Measurements from ENCODE around the gene SHISA2.
A peak's percentile ranks its signal among the peaks of the same experiment; 100 is the strongest.

SHISA2 gene

DNA sequence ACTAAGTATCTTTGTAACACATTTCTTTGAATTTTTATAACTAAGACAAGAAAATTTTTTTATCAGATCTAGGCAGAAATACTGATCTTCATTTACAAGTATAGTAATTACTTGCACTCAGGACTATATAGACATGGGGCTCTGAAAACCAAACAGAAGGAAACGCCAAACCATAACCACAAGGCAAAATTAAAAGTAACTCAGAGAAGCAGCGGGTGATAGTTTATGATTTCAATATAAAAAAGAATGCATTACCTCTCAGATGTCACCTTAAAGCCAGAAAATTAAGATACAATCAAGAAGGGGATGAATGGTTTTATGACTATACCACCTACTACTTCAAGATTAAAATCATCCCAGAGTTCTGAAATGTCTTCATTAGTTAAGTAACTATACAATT is 6.7 kb downstream of the SHISA2 start:
- TF ChIP-seq, protein P1, sequence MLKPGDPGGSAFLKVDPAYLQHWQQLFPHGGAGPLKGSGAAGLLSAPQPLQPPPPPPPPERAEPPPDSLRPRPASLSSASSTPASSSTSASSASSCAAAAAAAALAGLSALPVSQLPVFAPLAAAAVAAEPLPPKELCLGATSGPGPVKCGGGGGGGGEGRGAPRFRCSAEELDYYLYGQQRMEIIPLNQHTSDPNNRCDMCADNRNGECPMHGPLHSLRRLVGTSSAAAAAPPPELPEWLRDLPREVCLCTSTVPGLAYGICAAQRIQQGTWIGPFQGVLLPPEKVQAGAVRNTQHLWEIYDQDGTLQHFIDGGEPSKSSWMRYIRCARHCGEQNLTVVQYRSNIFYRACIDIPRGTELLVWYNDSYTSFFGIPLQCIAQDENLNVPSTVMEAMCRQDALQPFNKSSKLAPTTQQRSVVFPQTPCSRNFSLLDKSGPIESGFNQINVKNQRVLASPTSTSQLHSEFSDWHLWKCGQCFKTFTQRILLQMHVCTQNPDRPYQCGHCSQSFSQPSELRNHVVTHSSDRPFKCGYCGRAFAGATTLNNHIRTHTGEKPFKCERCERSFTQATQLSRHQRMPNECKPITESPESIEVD (tag by site-specific recombination; IDR thresholded peaks at IDR 0.05) = peak; percentile 44; the same call in 1 of the 2 replicates
- no peak for TF ChIP-seq SCRT1 (tag by site-specific recombination; IDR thresholded peaks at IDR 0.05; ENCODE audit: borderline replicate concordance)
- TF ChIP-seq KLF9 (tag by site-specific recombination; IDR thresholded peaks at IDR 0.05; ENCODE audit: low read depth) = no peak
- TF ChIP-seq ZNF404 (tag by site-specific recombination; IDR thresholded peaks at IDR 0.05) = no peak
- 0 out of 2 replicates have a peak, but pooled peaks have one; percentile 43 for TF ChIP-seq ZSCAN16 (tag by site-specific recombination; IDR thresholded peaks at IDR 0.05)
- TF ChIP-seq, protein P2, sequence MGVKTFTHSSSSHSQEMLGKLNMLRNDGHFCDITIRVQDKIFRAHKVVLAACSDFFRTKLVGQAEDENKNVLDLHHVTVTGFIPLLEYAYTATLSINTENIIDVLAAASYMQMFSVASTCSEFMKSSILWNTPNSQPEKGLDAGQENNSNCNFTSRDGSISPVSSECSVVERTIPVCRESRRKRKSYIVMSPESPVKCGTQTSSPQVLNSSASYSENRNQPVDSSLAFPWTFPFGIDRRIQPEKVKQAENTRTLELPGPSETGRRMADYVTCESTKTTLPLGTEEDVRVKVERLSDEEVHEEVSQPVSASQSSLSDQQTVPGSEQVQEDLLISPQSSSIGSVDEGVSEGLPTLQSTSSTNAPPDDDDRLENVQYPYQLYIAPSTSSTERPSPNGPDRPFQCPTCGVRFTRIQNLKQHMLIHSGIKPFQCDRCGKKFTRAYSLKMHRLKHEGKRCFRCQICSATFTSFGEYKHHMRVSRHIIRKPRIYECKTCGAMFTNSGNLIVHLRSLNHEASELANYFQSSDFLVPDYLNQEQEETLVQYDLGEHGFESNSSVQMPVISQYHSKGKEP (tag by site-specific recombination; IDR thresholded peaks at IDR 0.05) = no peak
- Histone ChIP-seq H3K4me3 (ENCODE audit: low read depth, low read length) (no peak overlapping the region), H3K27ac (ENCODE audit: extremely low read depth, low read depth, low read length) (no peak overlapping the region), H3K4me1 (ENCODE audit: control insufficient read depth, insufficient read depth, low read length) (no peaks in the 10 kb centered on the region), H3K36me3 (ENCODE audit: control insufficient read depth in 2 of 2, insufficient read depth in 1 of 2, low read length in 2 of 2) (peaks cover 0 to 26% of the 10 kb centered on the region in 2 experiments; a peak in 2 of 3 replicates), H3K9me3 (ENCODE audit: control insufficient read depth, insufficient read depth, low read depth, low read length) (no peaks in the 10 kb centered on the region)
- CTCF ChIA-PET = interaction anchor here (0.5 kb wide), 1 partner anchor 944 kb away, joined by 4 read pairs; no protein-coding TSS in a partner anchor
- POLR2A ChIA-PET = no interaction called here

DNA sequence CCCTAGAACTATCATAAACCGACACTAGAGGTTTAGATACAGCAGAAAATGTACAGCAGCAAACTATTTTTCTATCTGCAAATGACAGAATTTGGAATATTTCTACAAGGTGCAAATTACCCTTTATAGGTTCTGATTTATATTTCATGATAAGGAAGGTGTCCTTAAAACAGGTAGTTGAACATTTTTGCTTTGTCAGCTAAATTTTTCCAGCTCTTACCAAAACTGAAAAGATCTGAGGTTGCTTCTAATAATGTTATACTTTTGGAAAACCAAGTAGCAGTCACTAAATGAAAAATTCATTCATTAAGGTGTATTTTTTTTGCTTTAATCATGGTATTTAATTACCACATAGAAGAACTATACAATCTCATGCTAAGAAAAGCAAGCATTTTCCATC is 9.0 kb downstream of the SHISA2 start:
- POLR2A ChIA-PET = no interaction called here
- TF ChIP-seq, protein P3, sequence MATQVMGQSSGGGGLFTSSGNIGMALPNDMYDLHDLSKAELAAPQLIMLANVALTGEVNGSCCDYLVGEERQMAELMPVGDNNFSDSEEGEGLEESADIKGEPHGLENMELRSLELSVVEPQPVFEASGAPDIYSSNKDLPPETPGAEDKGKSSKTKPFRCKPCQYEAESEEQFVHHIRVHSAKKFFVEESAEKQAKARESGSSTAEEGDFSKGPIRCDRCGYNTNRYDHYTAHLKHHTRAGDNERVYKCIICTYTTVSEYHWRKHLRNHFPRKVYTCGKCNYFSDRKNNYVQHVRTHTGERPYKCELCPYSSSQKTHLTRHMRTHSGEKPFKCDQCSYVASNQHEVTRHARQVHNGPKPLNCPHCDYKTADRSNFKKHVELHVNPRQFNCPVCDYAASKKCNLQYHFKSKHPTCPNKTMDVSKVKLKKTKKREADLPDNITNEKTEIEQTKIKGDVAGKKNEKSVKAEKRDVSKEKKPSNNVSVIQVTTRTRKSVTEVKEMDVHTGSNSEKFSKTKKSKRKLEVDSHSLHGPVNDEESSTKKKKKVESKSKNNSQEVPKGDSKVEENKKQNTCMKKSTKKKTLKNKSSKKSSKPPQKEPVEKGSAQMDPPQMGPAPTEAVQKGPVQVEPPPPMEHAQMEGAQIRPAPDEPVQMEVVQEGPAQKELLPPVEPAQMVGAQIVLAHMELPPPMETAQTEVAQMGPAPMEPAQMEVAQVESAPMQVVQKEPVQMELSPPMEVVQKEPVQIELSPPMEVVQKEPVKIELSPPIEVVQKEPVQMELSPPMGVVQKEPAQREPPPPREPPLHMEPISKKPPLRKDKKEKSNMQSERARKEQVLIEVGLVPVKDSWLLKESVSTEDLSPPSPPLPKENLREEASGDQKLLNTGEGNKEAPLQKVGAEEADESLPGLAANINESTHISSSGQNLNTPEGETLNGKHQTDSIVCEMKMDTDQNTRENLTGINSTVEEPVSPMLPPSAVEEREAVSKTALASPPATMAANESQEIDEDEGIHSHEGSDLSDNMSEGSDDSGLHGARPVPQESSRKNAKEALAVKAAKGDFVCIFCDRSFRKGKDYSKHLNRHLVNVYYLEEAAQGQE (tag by site-specific recombination; IDR thresholded peaks at IDR 0.05) = no peak
- TF ChIP-seq ZNF19 (tag by site-specific recombination; IDR thresholded peaks at IDR 0.05; ENCODE audit: low read depth) (no peak), INSM2 (tag by site-specific recombination; IDR thresholded peaks at IDR 0.05) (no peak), TCF7L2 (IDR thresholded peaks at IDR 0.05; ENCODE audit: borderline replicate concordance, low read depth, low read length) (no peak), MYNN (tag by site-specific recombination; IDR thresholded peaks at IDR 0.05; ENCODE audit: borderline replicate concordance) (no peak), ZNF274 (IDR thresholded peaks at IDR 0.05; ENCODE audit: low read length) (no peak), ZNF274 (tag by site-specific recombination; IDR thresholded peaks at IDR 0.05; ENCODE audit: borderline replicate concordance) (no peak), ZNF335 (tag by site-specific recombination; conservative IDR thresholded peaks at IDR 0.05) (no peak), ZSCAN23 (tag by site-specific recombination; IDR thresholded peaks at IDR 0.05) (no peak), ZNF266 (tag by site-specific recombination; IDR thresholded peaks at IDR 0.05; ENCODE audit: low read depth) (no peak), EGR2 (tag by site-specific recombination; IDR thresholded peaks at IDR 0.05; ENCODE audit: low read depth) (no peak)
- TF ChIP-seq, protein P4, sequence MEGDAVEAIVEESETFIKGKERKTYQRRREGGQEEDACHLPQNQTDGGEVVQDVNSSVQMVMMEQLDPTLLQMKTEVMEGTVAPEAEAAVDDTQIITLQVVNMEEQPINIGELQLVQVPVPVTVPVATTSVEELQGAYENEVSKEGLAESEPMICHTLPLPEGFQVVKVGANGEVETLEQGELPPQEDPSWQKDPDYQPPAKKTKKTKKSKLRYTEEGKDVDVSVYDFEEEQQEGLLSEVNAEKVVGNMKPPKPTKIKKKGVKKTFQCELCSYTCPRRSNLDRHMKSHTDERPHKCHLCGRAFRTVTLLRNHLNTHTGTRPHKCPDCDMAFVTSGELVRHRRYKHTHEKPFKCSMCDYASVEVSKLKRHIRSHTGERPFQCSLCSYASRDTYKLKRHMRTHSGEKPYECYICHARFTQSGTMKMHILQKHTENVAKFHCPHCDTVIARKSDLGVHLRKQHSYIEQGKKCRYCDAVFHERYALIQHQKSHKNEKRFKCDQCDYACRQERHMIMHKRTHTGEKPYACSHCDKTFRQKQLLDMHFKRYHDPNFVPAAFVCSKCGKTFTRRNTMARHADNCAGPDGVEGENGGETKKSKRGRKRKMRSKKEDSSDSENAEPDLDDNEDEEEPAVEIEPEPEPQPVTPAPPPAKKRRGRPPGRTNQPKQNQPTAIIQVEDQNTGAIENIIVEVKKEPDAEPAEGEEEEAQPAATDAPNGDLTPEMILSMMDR (tag by site-specific recombination; IDR thresholded peaks at IDR 0.05) = no peak
- TF ChIP-seq, protein P5, sequence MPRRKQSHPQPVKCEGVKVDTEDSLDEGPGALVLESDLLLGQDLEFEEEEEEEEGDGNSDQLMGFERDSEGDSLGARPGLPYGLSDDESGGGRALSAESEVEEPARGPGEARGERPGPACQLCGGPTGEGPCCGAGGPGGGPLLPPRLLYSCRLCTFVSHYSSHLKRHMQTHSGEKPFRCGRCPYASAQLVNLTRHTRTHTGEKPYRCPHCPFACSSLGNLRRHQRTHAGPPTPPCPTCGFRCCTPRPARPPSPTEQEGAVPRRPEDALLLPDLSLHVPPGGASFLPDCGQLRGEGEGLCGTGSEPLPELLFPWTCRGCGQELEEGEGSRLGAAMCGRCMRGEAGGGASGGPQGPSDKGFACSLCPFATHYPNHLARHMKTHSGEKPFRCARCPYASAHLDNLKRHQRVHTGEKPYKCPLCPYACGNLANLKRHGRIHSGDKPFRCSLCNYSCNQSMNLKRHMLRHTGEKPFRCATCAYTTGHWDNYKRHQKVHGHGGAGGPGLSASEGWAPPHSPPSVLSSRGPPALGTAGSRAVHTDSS (tag by site-specific recombination; IDR thresholded peaks at IDR 0.05) = no peak
- Histone ChIP-seq H3K36me3 (ENCODE audit: control insufficient read depth in 2 of 2, insufficient read depth in 1 of 2, low read length in 2 of 2) (peaks cover 0 to 26% of the 10 kb centered on the region in 2 experiments; a peak in 2 of 3 replicates), H3K4me3 (ENCODE audit: low read depth, low read length) (no peak overlapping the region), H3K9me3 (ENCODE audit: control insufficient read depth, insufficient read depth, low read depth, low read length) (no peaks in the 10 kb centered on the region), H3K4me1 (ENCODE audit: control insufficient read depth, insufficient read depth, low read length) (no peaks in the 10 kb centered on the region), H3K27ac (ENCODE audit: extremely low read depth, low read depth, low read length) (no peak overlapping the region)
- CTCF ChIA-PET = no interaction called here

All from HEK293 (cell line).